Ovary (tissue), 9 donors: Measurements from ENCODE around the gene RPUSD2. TPM values are rescaled to one million over a fixed set of nuclear protein-coding genes. Genes with fewer than 3 reads are reported as not detected.

ENCODE experiments used
- DNase-seq, 5 donors: peaks; one replicate each; pipeline ENCODE4 v3.0.0-alpha.2; 2019 to 2020
- H3K27ac ChIP-seq, 2 donors: fragments of 200-600 bp; one replicate each; pipeline versions ENCODE4 v1.5.1 to v1.8.0; 2019 to 2022
- H3K27me3 ChIP-seq: fragments of 200-600 bp; one replicate; pipeline ENCODE4 v1.8.0; 2022
- H3K36me3 ChIP-seq: fragments of 200-600 bp; sonication (generic); one replicate; pipeline ENCODE4 v1.5.1; 2019
- H3K4me1 ChIP-seq: one replicate; pipeline ENCODE4 v1.8.1; 2013; ENCODE audit warnings: mild to moderate bottlenecking, moderate library complexity; ENCODE audit not compliant: insufficient read depth
- H3K4me3 ChIP-seq: fragments of 200-600 bp; sonication (generic); one replicate; pipeline ENCODE4 v1.5.1; 2017
- H3K9me3 ChIP-seq, 2 donors: fragments of 200-600 bp in 1 of 2; sonication (generic) in 1 of 2; one replicate each; pipeline versions ENCODE4 v1.5.1 to v1.8.1; 2013 to 2019; ENCODE audit warnings: mild to moderate bottlenecking in 1 of 2, moderate library complexity in 1 of 2
- CTCF ChIP-seq, 3 donors: fragments of 450-650 bp in 2 of 3; fragments of 200-600 bp in 1 of 3; IDR thresholded peaks; one replicate each; pipeline versions ENCODE4 v1.5.1 to v1.8.0; 2016 to 2022; ENCODE audit warnings: antibody characterized with exemption in 3 of 3, mild to moderate bottlenecking in 1 of 3
- EP300 ChIP-seq: sonication (generic); formaldehyde crosslinking; IDR thresholded peaks from one replicate; pipeline ENCODE4 v1.6.1; 2017; ENCODE audit warnings: antibody characterized with exemption
- POLR2A ChIP-seq: fragments of 450-650 bp; IDR thresholded peaks from one replicate; pipeline ENCODE4 v1.6.1; 2017; ENCODE audit warnings: antibody characterized with exemption, mild to moderate bottlenecking, moderate library complexity
- WGBS, 3 donors: extraction: QIAGEN DNeasy Blood & Tissue Kit in 1 of 3; methylation state at CpG; one replicate each; pipeline versions ENCODE4 v1.1.5 to v1.1.7; 2013 to 2017; 5-methylcytosine and 5-hydroxymethylcytosine counted together
- intact Hi-C, 4 donors: fragments of 100-400 bp; cut with DNase I; formaldehyde crosslinking; loops; one replicate each; pipeline versions ENCODE4 v1.11.0 to v1.15.1; 2022 to 2023
- polyA plus RNA-seq, 2 donors: library from polyadenylated mRNA; stranded (reverse); fragments of 200-250 nt in 1 of 2; fragments of 350-450 nt in 1 of 2; fragmentation: Illumina TruSeq in 1 of 2; extraction: RNeasy Lipid Tissue Mini Kit (QIAGEN cat#74804) in 1 of 2; gene quantifications; one replicate each; pipeline ENCODE4 v1.2.3, GENCODE V29; 2013 to 2014
- total RNA-seq, 7 donors: library from RNA; depleted of rRNA in 2 of 7; stranded (reverse); fragments of >200 nt in 2 of 7; fragmentation: NEBNext Ultra II Directional in 3 of 7; extraction: Animal tissue kit (Norgen Biotek cat#: 25700) in 3 of 7; gene quantifications; one replicate each; pipeline versions ENCODE4 v1.1.0 to v1.2.4, GENCODE V29; 2016 to 2023
- donor health status: DM: no; HTN: no; CAD: no; lungs with moderate emphysema.
- donor health status: DM: no; HTN: no; CAD: no.
- donor health status: Bipolar disorder and iron deficiency.
- donor health status: DM: yes; HTN: yes; CAD: no.
- donor health status: DM: no; HTN: no; CAD: no.
- donor health status: DM: yes; HTN: yes; CAD: no.

Gene RPUSD2
- total and polyA plus RNA-seq, 9 donors, result 2.9 to 13.0 (median 9.7) TPM

- no peak for TF ChIP-seq POLR2A
- no peak for TF ChIP-seq EP300
- no peak for TF ChIP-seq CTCF (IDR thresholded peaks at IDR 0.05)
- no peaks in the 10 kb centered on the region for H3K9me3 ChIP-seq
- intact Hi-C loops, result loop anchor here in 1 of 4 donors (10.0 kb wide), 1 partner anchor 302 kb away; the partner anchor contains the start of gene VPS18
- no peak overlapping the region for H3K27ac ChIP-seq
- 63 to 71% (median 67%) methylated on average over 2 of the region's 2 CpGs for WGBS, 3 donors
- no peaks in the 10 kb centered on the region for H3K27me3 ChIP-seq
- H3K4me1 ChIP-seq, result no peaks in the 10 kb centered on the region
- H3K36me3 ChIP-seq, result no peaks in the 10 kb centered on the region
- no peak overlapping the region for H3K4me3 ChIP-seq
- DNase-seq, result no peak
Measured at GRCh38 chr15:40593165-40593564, 24.1 kb downstream of the RPUSD2 start.

- Histone ChIP-seq H3K27ac (peak within 1 kb of the TSS; percentile 81 to 89), H3K27me3 (no peaks in the 10 kb centered on the region), H3K9me3 (no peaks in the 10 kb centered on the region), H3K36me3 (no peaks in the 10 kb centered on the region), H3K4me1 (no peaks in the 10 kb centered on the region), H3K4me3 (peak within 1 kb of the TSS; percentile 67)
- intact Hi-C loops, result loop anchor here in 1 of 4 donors (10.0 kb wide), 1 partner anchor 301 kb away; the partner anchor contains the start of gene VPS18
- 2 to 3% (median 3%) methylated on average over 41 of the region's 41 CpGs for WGBS, 3 donors
- peak; percentile 89 to 95 (median 90) for DNase-seq
- TF ChIP-seq EP300 (no peak), CTCF (IDR thresholded peaks at IDR 0.05) (no peak), POLR2A (no peak)
Measured at GRCh38 chr15:40593588-40594428, 24.7 kb downstream of the RPUSD2 start, which contains the start of gene KNL1. Gene KNL1 (plus strand): TSS chr15:40594249. CDS start chr15:40602932, 8,683 bp downstream.

GRCh38 chr15:40594429-40594836 lies 25.3 kb downstream of the RPUSD2 start:
- intact Hi-C loops, result loop anchor here in 1 of 4 donors (10.0 kb wide), 1 partner anchor 300 kb away; the partner anchor contains the start of gene VPS18
- peak overlapping the region; percentile 67 for H3K4me3 ChIP-seq
- 0 to 1% (median 0%) methylated on average over 31 of the region's 31 CpGs for WGBS, 3 donors
- no peaks in the 10 kb centered on the region for H3K4me1 ChIP-seq
- no peaks in the 10 kb centered on the region for H3K36me3 ChIP-seq
- no peak overlapping the region for H3K27ac ChIP-seq
- H3K9me3 ChIP-seq, result no peaks in the 10 kb centered on the region
- peak in 1 of 5 donors; percentile 38 for DNase-seq
- no peak for TF ChIP-seq CTCF (IDR thresholded peaks at IDR 0.05)
- TF ChIP-seq POLR2A, result no peak
- no peak for TF ChIP-seq EP300
- no peaks in the 10 kb centered on the region for H3K27me3 ChIP-seq

- Histone ChIP-seq H3K27me3 (no peaks in the 10 kb centered on the region), H3K9me3 (no peaks in the 10 kb centered on the region), H3K4me1 (no peaks in the 10 kb centered on the region), H3K4me3 (no peak overlapping the region), H3K36me3 (no peaks in the 10 kb centered on the region), H3K27ac (no peak overlapping the region)
- TF ChIP-seq EP300 (no peak), CTCF (IDR thresholded peaks at IDR 0.05) (no peak), POLR2A (no peak)
- intact Hi-C loops, result loop anchor here in 1 of 4 donors (10.0 kb wide), 1 partner anchor 300 kb away; the partner anchor contains the start of gene VPS18
- no peak for DNase-seq
- WGBS, 3 donors, result 13 to 16% (median 14%) methylated on average over 5 of the region's 5 CpGs
Measured at GRCh38 chr15:40595219-40595618, 26.1 kb downstream of the RPUSD2 start.
